ENCODE data around the gene GRIK4. TPM values are rescaled to one million over a fixed set of nuclear protein-coding genes. Genes with fewer than 3 reads are reported as not detected.

The GRIK4 gene
- total and polyA plus RNA-seq, 2 donors (not counting 1 experiment from before 2014, with no cell fraction given), result 0.12 to 0.27 TPM

DNA sequence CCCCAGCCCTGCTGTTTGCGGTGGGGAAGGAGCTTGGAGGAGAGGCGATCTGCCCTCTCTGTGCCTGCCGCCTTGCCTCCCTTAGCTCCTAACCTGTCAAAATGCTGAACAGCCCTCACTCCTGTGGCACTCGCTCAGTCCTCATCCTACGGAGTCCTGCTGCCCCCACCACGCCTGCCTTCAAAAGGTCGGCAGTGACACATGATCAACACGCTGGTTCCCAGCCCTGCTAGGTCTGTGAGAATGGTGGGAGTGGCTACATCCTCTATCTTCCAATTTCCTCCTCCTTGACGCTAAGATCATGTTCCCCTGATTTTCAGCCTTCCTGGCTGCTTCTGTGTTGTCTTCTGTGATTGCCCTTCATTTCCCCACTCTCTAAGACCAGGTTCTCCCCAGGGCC is 392.1 kb downstream of the GRIK4 start:
- no peak overlapping the region for H3K4me2 ChIP-seq (replicated peaks; ENCODE audit: low read depth, low read length, poor library complexity, severe bottlenecking)
- no peak overlapping the region for H3K4me3 ChIP-seq (ENCODE audit: control extremely low read depth in 1 of 5, extremely low read depth in 1 of 5, insufficient read depth in 1 of 5, low read depth in 2 of 5, low read length in 4 of 5)
- intact Hi-C loops (cut with micrococcal nuclease), result no loop called here
- H3K79me2 ChIP-seq (ENCODE audit: control insufficient read depth, insufficient read depth, low read length), result no peaks in the 10 kb centered on the region
- TF ChIP-seq EZH2 (IDR thresholded peaks at IDR 0.05; ENCODE audit: borderline replicate concordance, insufficient read depth, low read depth, low read length, poor library complexity, severe bottlenecking), result no peak
- TF ChIP-seq, protein P1, sequence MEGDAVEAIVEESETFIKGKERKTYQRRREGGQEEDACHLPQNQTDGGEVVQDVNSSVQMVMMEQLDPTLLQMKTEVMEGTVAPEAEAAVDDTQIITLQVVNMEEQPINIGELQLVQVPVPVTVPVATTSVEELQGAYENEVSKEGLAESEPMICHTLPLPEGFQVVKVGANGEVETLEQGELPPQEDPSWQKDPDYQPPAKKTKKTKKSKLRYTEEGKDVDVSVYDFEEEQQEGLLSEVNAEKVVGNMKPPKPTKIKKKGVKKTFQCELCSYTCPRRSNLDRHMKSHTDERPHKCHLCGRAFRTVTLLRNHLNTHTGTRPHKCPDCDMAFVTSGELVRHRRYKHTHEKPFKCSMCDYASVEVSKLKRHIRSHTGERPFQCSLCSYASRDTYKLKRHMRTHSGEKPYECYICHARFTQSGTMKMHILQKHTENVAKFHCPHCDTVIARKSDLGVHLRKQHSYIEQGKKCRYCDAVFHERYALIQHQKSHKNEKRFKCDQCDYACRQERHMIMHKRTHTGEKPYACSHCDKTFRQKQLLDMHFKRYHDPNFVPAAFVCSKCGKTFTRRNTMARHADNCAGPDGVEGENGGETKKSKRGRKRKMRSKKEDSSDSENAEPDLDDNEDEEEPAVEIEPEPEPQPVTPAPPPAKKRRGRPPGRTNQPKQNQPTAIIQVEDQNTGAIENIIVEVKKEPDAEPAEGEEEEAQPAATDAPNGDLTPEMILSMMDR (IDR thresholded peaks at IDR 0.05), result no peak
- ChIA-PET CTCF (interaction anchor here (1.2 to 1.3 kb wide), 2 partner anchors 9 to 26 kb away, joined by 3 read pairs; no protein-coding TSS in a partner anchor), POLR2A (no interaction called here)
- H3K27me3 ChIP-seq (replicated peaks in 1 of 4; ENCODE audit: control extremely low read depth in 1 of 4, control insufficient read depth in 3 of 4, insufficient read depth in 4 of 4, low read length in 3 of 4), result peaks cover 0 to 6% (median 0%) of the 10 kb centered on the region in 4 experiments
- DNase-seq (no peak), ATAC-seq (ENCODE audit: low read depth) (no peak)
- no peaks in the 10 kb centered on the region for H3K36me3 ChIP-seq (replicated peaks in 1 of 2; ENCODE audit: control extremely low read depth in 1 of 2, control insufficient read depth in 1 of 2, extremely low read depth in 1 of 2, insufficient read depth in 2 of 2, low read length in 1 of 2)
- Mint-ChIP-seq H3K4me1 (no peaks in the 10 kb centered on the region), H3K27ac (no peak overlapping the region), H3K27me3 (peaks cover 21% of the 10 kb centered on the region), H3K9me3 (ENCODE audit: insufficient read depth) (no peaks in the 10 kb centered on the region), H3K4me3 (no peak overlapping the region)
- H3K9ac ChIP-seq (ENCODE audit: low read length), result no peak overlapping the region
- no peak overlapping the region for H2AFZ ChIP-seq (ENCODE audit: insufficient read depth, low read depth, low read length, poor library complexity, severe bottlenecking)
- no peaks in the 10 kb centered on the region for H3K4me1 ChIP-seq (ENCODE audit: control insufficient read depth in 2 of 2, insufficient read depth in 2 of 2, low read length in 2 of 2)
- WGBS (ENCODE audit: insufficient coverage), result 62% methylated on average over 6 of the region's 9 CpGs
- no peak overlapping the region for H3K27ac ChIP-seq (ENCODE audit: low read length in 2 of 2)
- no peaks in the 10 kb centered on the region for H4K20me1 ChIP-seq (ENCODE audit: control insufficient read depth, insufficient read depth, low read length, poor library complexity, severe bottlenecking)
- H3K9me3 ChIP-seq (ENCODE audit: control extremely low read depth in 1 of 3, control insufficient read depth in 2 of 3, insufficient read depth in 1 of 3, low read length in 2 of 3), result no peaks in the 10 kb centered on the region

GRCh38 chr11:120904116-120904515 is 392.6 kb downstream of the GRIK4 start:
- no peaks in the 10 kb centered on the region for H3K9me3 ChIP-seq (ENCODE audit: control extremely low read depth in 1 of 3, control insufficient read depth in 2 of 3, insufficient read depth in 1 of 3, low read length in 2 of 3)
- intact Hi-C loops (cut with micrococcal nuclease), result no loop called here
- H3K27ac ChIP-seq (ENCODE audit: low read length in 2 of 2), result no peak overlapping the region
- no peaks in the 10 kb centered on the region for H3K79me2 ChIP-seq (ENCODE audit: control insufficient read depth, insufficient read depth, low read length)
- DNase-seq (no peak), ATAC-seq (ENCODE audit: low read depth) (no peak)
- no peak overlapping the region for H2AFZ ChIP-seq (ENCODE audit: insufficient read depth, low read depth, low read length, poor library complexity, severe bottlenecking)
- Mint-ChIP-seq H3K27ac (no peak overlapping the region), H3K9me3 (ENCODE audit: insufficient read depth) (no peaks in the 10 kb centered on the region), H3K27me3 (peaks cover 21% of the 10 kb centered on the region), H3K4me3 (no peak overlapping the region), H3K4me1 (no peaks in the 10 kb centered on the region)
- H3K27me3 ChIP-seq (replicated peaks in 1 of 4; ENCODE audit: control extremely low read depth in 1 of 4, control insufficient read depth in 3 of 4, insufficient read depth in 4 of 4, low read length in 3 of 4), result peaks cover 0 to 6% (median 0%) of the 10 kb centered on the region in 4 experiments
- H4K20me1 ChIP-seq (ENCODE audit: control insufficient read depth, insufficient read depth, low read length, poor library complexity, severe bottlenecking), result no peaks in the 10 kb centered on the region
- no peak overlapping the region for H3K4me2 ChIP-seq (replicated peaks; ENCODE audit: low read depth, low read length, poor library complexity, severe bottlenecking)
- H3K4me1 ChIP-seq (ENCODE audit: control insufficient read depth in 2 of 2, insufficient read depth in 2 of 2, low read length in 2 of 2), result no peaks in the 10 kb centered on the region
- ChIA-PET CTCF (interaction anchor here (1.2 kb wide), 1 partner anchor 26 kb away, joined by 3 read pairs; no protein-coding TSS in a partner anchor), POLR2A (no interaction called here)
- no peak overlapping the region for H3K4me3 ChIP-seq (ENCODE audit: control extremely low read depth in 1 of 5, extremely low read depth in 1 of 5, insufficient read depth in 1 of 5, low read depth in 2 of 5, low read length in 4 of 5)
- H3K9ac ChIP-seq (ENCODE audit: low read length), result no peak overlapping the region
- WGBS (ENCODE audit: insufficient coverage), result 66% methylated on average over 4 of the region's 4 CpGs
- H3K36me3 ChIP-seq (replicated peaks in 1 of 2; ENCODE audit: control extremely low read depth in 1 of 2, control insufficient read depth in 1 of 2, extremely low read depth in 1 of 2, insufficient read depth in 2 of 2, low read length in 1 of 2), result no peaks in the 10 kb centered on the region
- TF ChIP-seq EZH2 (IDR thresholded peaks at IDR 0.05; ENCODE audit: borderline replicate concordance, insufficient read depth, low read depth, low read length, poor library complexity, severe bottlenecking), result no peak
